ENCODE measurements around the gene CBX8.
A peak's percentile ranks its signal among the peaks of the same experiment; 100 is the strongest.

Gene CBX8

GRCh38 chr17:79834565-79835469 lies 37.9 kb upstream of the CBX8 start:
- peak; percentile 59 to 65 for DNase-seq

- no peak for DNase-seq
These were observed 37.1 kb upstream of the CBX8 start for GRCh38 chr17:79833744-79834564.

GRCh38 chr17:79833110-79833450 lies 36.2 kb upstream of the CBX8 start:
- no peak for DNase-seq

GRCh38 chr17:79832218-79833109 lies 35.6 kb upstream of the CBX8 start:
- DNase-seq: no peak

GRCh38 chr17:79831265-79832217 lies 34.7 kb upstream of the CBX8 start:
- DNase-seq: no peak

- no peak for DNase-seq
These were observed 33.9 kb upstream of the CBX8 start for GRCh38 chr17:79830763-79831264.

GRCh38 chr17:79830303-79830702 lies 33.4 kb upstream of the CBX8 start:
- no peak for DNase-seq

DNA sequence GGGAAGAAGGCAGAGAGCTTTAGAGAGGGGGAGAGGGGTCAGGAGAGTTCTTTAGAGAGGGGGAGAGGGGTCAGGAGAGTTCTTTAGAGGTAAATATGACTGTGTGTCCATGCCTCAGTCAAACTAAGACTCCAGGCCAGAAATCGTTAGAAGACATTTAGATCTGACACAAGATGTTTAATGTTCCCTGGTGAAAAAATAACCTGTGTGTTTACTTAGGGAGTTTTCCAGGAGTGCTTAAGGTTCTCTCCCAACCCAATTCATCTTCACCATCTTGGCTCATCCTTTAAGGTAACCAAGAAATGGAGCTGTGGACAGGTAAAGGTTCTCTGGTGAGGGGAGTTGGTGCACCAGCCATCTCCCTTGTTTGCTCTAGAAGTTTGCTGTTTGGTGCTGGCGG lies 32.6 kb upstream of the CBX8 start:
- no peak for DNase-seq

- DNase-seq: no peak
These were observed 32.1 kb upstream of the CBX8 start for GRCh38 chr17:79829004-79829403.

DNA sequence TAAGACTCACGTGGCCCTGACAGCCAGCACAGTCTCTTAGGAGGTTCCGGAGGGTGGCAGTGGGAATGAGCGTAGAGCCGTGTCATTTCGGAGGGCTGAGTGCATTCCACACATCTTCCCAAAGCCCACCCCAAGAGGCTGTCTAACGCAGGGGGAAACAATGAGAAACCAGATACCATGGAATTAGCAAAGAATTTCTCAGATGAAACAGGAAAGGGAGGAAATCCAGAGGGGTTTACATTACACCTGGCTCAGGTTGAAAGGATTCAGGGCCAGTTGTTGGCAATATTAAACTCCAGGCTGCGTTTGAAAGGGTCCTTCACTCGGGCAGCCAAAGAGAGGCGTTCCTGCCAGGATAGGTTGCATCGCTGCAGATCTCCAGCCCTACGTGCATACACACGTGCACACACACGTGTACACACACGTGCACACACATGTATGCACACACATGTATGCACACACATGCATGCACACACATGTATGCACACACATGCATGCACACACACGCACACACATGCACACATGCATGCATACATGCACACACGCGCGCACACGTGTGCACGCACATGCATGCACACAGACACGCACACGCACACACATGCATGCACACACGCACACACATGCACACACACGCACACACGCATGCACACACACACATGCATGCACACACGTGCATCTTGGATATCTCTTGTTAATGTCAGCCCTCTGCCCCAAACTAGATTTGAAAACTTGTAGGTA lies 30.1 kb upstream of the CBX8 start:
- no peak for DNase-seq

DNA sequence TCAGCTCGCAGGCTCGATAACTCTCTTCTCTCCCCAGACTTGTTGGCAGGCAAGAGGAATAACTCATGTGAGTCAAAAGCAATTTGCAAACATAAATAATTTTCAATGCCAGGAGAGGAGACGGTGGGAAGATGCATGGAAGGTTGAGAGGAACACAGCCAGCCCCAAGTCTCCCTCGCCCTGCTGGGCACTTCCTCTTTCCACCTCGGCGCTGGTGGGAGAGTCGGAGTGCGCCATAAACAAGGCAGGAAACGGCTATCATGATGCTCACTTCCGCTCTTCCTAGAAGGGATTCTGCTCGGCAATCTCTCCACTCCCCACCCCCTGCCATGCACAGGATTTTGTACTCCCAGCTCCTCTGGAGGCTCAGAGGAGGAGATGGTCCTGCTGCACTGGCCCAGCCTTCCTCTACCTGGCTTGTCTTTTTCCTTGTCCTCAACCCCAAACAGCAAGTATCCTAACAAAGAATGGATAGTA lies 29.4 kb upstream of the CBX8 start:
- DNase-seq: no peak

DNA sequence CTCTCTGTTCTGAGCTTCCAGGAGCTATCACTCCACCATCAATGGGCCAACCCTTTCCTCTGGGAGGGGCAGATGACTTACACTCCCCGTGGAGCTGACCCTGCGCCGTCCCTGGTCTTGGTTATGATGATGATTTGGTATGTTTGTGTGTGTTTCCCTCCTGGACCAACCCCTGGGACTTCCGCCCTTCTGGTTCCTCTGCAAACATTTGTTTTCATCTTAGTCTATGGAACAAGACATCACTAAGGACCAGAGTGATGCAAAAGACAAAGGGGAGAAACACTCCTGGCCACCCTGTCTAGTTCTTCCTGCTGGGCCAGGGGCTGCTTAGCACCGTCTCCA lies 28.7 kb upstream of the CBX8 start:
- DNase-seq: no peak

- DNase-seq: no peak
These were observed 28.2 kb upstream of the CBX8 start for GRCh38 chr17:79824893-79825579.

DNA sequence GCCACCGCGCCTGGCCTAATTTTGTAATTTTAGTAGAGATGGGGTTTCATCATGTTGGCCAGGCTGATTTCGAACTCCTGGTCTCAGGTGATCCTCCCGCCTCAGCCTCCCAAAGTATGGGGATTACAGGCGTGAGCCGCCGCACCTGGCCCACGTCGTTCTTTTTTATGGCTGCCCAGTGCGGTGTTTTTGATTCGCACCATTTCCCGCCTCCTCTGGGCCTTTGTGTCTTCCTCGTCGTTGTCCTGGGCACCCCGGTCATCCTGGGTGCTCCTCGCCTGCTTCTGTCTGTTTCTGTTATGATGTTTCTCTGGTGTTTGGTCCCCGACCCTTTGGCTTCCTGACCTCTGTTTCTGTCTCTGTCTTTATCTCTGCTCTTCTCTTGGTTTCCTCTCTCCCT lies 27.4 kb upstream of the CBX8 start:
- no peak for DNase-seq

DNA sequence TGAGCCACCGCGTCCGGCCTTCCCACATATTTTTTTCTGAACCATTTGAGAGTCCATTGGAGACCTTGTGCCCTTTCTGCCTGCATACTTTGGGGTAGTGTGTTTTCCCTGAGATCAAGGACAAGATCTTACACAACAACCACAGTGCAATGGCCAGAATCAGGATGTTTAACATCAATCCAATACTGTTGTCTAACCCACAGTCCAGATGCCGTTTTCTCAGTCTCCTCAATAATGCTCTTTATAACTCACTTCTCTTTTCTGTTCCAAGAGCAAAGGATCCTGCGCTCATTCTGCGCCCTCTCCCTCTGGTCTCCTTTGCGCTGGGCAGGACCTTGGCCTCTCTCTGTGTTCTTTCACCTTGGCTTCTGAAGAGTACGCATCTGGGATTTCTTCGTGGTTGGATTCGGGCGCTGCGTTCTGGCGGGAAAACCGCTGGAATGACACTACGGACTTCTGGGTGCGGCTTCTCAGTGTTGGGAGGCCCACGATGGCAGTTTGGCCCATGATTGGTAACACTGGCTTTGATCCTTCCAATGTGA lies 25.8 kb upstream of the CBX8 start:
- no peak for DNase-seq

- no peak for DNase-seq
These were observed 24.6 kb upstream of the CBX8 start for GRCh38 chr17:79821331-79822095.

DNA sequence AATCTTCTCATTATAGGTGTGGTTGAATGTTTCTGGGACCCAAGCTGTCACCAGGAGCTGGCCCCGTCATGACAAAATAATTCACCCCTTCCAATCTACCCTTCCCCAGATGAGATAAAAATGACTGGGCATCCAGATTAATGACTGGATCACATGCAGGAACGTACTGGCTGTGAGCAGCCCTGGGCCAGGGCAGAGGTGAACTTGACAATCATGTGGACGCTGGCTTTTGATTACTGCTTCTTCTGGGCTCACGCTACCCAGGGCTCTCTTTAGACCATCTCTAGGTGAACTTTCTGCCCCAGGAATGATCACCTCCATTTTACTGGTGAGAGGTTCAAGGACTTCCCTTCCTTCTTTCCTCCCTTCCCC lies 24.1 kb upstream of the CBX8 start:
- no peak for DNase-seq

DNA sequence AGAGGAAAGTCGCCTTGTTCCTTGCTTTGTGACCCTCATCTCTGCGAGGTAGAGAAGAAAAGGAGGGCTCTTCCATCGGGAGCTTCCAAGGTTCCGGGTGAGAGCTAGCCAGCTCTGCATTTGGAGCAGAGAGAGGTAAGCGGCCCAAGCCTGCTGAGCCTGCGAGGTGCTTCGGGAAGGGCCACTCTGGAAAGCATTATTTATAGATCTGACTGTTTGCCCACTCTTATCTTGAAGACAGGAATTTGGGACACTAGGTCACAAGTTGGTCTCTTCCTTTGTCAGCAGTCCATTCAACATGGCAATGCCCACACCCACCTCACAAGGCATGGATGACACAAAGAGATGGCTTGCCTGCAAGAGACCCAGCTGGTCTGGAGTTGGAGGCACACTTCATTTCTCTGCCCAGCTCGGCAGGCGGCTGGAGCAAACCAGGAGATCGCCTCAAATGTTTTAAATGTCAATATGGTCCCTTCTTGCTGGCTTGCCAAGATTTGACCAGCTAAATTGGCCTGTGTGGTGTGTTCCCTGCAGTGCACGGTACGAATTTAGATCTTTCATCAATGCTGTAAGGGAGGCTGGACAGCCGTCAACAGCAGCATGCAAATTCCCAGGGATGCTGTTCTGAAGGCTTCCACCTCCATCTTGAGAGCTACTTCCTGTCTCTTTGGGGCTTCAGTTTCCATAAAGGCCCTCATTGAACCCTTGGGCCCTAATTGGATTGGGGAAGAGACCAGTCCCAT lies 22.8 kb upstream of the CBX8 start:
- DNase-seq: no peak

GRCh38 chr17:79819085-79819484 lies 22.2 kb upstream of the CBX8 start:
- DNase-seq: no peak
